HG03175 (cell line): Measurements from ENCODE around the gene KLKB1.
"Not testable (repeated sequence)": the region's sequence is repeated elsewhere in the genome, so short reads cannot be mapped to it uniquely, and the experiment has no call there.

Experiments
- ATAC-seq: cut with Tn5 transposase; IDR thresholded peaks from one replicate; pipeline ENCODE4 v1.9.1; 2021; ENCODE audit warnings: mild to moderate bottlenecking, moderate library complexity; ENCODE audit not compliant: unreplicated experiment

Gene KLKB1

DNA sequence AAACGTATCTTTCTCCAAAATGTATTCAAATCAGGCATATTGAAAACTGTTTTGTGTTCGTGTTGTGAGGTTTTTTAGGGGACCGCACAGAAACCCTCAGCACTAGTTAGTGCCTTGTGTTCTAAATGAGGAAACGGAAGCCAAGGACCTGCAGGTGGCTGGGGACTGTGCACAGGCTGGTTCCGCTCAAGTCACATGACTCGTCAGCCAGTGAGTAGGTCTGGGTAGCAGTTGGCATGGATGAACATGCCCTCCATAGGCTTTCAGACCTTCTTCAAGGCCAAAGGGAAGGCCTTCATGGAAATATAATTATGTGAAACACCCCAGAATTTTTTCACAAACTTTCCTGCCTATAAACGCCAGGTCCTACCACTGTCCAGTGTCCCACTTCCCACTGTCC lies 37.4 kb downstream of the KLKB1 start:
- no peak for ATAC-seq

DNA sequence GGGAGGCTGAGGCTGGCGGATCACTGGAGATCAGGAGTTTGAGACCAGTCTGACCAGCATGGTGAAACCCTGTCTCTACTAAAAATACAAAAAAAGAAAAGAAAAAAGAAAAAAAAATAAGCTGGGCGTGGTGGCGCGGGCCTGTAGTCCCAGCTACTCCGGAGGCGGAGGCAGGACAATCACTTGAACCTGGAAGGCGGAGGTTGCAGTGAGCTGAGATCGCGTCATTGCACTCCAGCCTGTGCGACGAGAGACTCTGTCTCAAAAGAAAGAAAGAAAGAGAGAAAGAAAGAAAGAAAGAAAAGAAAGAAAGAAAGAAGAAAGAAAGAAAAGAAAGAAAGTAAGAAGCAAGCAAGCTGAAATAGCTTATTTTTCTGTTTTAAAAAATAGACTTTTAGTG lies 37.9 kb downstream of the KLKB1 start:
- not testable (repeated sequence) for ATAC-seq

DNA sequence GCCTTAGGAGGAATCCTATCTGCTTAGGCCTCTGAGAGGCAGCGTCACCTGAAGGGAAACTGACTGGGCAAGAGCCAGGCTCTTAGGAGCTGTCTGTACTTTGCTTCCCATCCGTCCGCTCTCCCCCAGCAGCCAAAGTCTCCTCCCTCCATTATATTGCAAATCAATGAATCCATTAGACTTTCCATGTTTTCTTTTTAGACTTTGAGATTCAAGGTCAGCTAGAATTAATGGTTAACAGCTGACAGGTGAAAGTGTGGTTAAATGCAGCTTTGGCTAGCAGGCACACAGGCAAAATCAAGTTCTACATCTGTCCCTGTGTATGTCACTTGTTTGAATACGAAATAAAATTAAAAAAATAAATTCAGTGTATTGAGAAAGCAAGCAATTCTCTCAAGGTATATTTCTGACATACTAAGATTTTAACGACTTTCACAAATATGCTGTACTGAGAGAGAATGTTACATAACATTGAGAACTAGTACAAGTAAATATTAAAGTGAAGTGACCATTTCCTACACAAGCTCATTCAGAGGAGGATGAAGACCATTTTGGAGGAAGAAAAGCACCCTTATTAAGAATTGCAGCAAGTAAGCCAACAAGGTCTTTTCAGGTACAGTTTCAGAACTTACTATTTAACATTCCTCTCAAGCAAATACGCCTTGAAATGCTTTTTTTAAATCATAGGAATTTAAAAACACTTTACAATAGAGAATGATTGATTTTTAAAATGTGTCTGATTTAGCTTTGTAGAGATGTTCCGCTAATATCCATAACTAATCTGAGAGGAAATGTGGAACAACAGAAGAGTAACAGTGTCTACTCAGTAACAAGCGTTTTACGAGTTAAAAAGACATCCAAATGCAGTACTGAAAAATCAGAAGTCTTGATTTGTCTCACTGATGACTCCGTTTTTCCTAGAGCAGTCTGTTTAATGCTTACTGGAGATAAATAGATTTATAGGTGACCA lies 38.7 kb downstream of the KLKB1 start, which contains the start of gene F11:
F11 (plus strand) TSS at position 507 of the 970 bp plus-strand sequence. CDS start 948 bp downstream, outside the sequence.
- ATAC-seq: no peak

DNA sequence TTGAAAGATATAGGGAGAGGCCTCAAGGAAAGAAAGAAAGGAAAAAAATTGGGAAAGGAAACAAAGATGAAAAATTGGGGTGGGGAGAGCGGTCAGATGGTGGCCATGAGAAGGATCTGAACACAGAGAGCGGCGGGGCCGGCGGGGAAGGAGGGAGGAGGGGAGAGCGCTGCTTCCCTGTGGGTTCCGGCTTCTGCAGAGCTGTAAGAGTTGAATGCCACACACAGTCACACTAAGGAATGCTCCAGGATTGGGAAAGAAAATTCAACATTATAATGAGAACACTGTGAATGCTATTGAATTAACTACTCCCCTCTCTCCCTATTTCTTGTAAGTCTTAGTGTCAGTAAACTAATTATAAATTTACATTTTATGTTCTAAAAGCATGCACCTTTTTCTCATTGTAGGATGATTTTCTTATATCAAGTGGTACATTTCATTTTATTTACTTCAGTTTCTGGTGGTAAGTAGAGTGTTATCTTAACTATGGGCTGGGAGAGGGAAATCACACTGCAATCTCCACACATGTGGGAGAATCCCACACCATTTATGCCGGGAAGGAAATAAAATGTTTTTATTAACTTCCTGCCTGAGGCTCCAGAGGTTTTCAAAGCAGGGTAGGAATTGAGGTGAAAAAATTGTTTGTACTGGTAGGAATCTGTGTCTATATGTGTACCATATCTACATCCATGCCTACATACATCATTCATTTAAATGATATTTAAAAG lies 39.6 kb downstream of the KLKB1 start:
- no peak for ATAC-seq

DNA sequence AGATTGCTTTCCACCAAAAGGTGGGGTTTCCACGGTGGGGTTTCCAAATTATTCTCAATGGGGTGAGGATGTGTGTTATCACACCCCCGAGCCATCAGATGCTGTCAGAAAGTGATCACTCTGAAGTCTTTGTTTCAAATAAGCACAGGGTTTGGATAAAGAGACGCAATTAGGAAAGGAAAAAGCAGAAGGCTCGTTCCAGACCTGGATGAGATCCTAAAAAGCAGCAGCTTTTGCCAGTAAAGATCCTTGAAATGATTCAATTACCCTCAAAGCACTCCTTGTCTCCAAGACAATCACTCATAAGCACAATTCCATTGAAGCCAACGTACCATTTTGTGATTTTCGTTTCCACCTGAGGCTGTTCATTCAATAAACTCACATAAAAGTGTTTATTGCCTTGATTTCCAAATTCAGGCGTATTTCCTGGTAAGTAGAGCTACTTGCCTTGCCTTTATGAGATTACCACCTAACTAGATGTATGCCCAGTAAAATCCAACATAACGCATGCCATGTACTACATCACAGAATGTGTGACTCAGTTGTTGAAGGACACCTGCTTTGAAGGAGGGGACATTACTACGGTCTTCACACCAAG lies 43.9 kb downstream of the KLKB1 start:
- no peak for ATAC-seq

DNA sequence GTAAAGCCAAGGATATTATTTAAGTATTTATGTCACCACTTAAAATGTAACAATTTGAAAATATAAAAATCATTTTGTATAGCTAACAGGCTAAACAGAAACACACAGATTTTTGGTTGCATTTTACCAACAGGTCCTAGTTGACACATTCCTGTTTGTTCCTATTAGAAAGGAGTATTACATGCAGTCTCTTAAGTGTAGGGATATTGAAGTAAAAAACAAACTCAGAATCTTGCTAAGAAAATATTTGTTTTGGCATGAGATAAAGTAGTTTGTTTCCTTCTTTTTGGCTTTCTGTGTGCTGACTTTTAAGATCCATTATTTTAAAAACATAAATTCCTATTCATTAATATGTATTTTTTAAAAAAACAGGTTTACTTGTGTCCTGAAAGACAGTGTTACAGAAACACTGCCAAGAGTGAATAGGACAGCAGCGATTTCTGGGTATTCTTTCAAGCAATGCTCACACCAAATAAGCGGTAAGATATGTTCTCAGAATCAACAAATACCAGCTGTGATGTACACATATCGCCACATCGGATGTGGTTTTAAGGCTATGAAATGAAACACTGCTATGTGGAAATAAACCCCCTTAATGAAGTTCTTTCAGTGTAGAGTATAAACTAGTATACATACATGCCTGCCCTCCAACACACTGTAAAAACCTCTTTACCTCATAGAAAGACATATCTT lies 45.5 kb downstream of the KLKB1 start:
- no peak for ATAC-seq

DNA sequence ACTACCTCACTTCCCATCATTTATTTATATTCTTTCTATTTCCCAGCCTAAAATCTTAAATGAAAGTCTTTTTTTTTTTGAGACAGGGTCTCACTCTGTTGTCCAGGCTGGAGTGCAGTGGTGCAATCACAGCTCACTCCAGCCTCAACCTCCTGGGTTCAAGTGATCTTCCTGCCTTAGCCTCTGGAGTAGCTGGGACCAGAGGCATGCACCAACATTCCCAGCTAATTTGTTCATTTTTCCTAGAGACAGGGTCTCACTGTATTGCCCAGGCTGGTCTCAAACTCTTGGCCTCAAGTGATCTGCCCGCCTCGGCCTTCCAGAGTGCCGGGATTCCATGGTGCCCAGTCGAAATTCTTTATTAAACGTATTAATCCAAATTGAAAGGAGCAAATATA lies 46.1 kb downstream of the KLKB1 start:
- ATAC-seq: not testable (repeated sequence)

DNA sequence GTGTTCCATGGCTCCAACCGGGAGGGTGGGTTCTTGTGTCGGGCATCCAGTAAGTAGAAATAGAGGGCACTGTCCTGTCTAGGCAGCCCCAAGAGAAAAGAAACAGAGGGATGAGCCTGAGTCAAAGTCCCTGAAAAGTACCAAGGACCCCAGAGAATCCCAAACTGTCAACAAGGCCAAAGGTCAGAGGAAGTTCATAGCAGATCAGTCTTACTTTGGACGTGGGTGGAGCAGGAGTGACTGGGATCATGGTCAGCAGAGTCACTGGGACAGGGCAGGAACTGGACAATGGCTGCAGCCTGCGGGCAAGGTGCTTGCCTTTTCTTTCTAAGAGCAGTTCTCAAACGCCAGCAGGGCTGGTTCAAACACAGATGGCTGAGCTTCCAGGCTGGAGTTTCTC lies 56.0 kb downstream of the KLKB1 start:
- no peak for ATAC-seq

DNA sequence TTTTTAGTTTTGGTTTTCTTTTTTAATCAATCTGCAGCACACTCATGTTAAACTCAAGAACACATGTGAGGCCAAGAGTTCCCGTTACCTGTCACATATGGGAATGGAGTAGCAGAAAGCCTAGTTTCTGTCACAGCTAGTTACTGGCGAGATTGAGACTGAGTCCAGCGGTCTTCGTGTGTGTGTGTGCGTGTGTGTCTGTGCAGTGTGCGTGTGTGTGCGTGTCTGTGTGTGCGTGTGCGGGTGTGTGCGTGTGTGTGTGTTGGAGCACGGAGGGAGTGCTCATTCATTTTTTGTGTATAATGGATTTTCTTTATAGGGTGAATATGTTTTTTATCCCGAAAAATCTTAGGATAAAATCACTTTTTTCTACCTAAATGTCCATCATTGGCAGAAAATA lies 57.8 kb downstream of the KLKB1 start:
- no peak for ATAC-seq

DNA sequence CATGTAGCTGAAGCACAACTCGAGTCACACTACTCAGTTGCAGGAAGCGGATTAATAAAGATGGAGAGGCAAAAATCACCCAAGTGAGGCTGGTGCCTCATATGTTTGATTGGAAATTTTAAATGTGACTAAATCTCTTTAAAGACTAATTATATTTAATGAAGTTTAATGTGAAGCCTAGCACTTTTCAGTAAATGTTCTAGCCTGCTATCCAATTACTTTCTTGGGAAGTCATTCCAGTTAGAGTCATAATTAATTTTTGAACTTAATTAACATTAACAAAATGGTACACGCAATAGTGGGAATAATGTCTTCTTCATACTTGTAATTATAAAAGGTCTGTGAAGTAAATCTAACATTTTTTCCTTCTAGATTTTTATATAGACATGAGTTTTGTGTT lies 59.3 kb downstream of the KLKB1 start:
- no peak for ATAC-seq

DNA sequence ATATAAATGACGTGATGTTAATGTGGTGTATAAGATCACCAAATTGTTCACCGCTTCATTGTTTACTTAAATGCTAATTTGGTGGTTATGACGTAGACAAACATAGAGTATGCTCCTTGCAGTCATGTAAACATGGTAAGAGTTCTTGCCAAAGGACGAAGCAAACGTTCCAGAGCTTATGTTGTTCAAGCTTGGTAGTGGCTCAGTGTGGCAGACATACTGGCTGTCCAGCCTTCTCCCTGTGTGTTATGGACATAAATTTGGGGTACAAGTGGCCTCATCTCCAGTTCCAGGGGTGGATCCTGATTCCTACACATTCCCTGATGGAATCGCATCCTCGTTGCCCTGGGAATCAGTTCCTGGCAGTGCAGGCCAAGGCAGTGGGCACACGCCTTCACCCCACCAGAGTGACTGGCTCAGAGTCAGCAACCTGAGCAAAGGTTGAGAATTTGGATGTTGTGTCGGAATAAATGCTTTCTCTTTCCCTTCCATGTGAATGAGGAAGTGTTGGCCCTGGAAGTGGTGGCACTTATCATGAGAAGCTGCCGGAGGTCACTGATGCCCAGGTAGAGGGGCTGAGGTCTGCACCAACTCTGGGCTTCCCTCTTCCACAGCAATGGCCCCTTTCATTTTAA lies 64.1 kb downstream of the KLKB1 start:
- ATAC-seq: no peak

DNA sequence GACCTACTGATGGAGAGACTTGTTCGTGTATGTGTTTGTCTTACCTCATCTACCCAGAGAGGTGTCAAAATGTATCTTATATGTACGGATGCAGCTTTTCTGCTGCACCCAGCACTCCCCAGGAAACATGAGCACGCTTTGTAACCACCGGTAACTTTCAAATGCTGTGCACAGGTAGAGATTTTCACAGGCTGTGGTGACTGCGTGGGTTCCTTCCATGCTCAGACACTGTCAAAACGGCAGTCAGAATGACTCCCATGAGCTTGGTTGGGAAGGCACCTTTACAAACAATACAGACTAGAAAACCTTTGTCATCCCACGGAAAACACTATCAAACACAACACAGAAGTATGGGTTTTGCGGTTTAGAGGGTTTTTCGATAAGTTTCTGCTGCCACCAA lies 66.9 kb downstream of the KLKB1 start:
- no peak for ATAC-seq

DNA sequence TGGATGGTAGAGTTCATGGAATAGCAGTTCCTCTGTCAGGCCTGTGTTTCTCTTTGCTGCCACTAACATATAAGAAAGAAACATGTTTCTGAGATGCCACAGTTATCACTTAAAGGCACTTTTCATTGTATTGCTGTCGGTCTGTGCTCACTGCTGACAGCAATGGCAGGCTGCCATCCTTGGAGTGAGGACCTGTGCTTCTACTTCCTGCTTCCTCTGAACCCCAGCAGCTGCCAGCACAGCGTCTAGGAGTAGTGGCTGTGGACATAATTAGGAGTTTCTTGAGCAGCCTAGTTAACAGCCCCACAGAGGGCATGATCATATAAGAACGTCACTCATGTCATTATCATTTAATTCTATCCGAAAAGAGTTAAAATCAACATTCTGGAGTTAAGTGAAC lies 69.2 kb downstream of the KLKB1 start:
- ATAC-seq: no peak

DNA sequence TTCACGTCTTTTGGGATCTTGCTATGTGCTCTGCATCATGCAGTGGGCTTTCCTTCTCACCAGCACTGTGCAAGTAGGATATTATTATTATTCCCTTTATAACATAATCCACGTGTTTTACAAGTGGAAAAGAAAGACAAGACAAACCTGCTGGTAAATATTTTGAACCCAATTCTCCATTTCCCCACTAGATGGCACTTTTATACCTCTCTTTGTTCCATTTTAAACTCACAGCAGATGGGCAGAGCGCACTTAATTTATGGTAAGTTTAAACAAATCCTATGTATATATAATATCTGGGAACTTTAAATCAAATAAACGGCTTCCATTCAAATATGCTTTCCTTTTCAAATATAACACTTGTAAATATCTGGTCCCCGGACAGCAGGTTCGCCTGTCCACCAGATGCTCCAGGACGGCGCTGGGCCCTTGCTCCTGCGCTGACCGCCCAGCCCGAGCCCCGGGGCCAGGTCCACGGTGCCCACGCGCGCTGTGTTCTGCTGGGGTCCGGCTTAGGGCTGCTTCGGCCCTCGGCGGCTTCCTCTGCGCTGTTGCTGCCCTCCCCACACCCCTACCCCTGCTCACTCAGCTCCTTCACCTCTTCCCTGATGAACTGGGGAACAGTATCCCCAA lies 69.8 kb downstream of the KLKB1 start:
- ATAC-seq: no peak

DNA sequence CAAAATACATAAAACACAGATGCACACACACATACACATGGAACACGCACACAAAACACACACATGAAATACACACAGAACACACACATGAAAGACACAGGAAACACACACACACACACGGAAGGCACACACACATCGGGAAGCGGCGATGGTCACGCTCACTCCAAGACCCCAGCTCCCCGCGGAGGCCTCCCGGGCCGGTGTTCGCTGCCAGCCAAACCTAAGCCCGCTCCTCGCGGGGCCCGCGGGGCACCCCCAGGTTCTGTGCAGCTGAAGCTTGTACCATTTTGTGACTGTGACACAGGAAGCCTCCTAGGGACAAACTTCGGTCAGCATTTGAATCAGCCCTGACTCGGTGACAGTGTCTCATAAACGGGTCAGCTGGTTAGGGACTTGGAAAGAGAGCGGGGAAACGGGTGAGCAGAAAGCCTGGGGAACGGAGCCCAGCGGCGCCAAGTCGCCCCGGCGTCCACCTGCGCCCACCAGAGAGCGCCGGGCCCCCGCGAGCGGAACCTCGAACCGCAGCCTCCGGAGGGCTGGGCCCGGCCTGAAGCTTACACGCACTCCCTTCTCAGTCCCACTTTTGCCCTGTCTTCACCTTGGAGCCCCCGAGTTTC lies 70.8 kb downstream of the KLKB1 start:
- no peak for ATAC-seq

DNA sequence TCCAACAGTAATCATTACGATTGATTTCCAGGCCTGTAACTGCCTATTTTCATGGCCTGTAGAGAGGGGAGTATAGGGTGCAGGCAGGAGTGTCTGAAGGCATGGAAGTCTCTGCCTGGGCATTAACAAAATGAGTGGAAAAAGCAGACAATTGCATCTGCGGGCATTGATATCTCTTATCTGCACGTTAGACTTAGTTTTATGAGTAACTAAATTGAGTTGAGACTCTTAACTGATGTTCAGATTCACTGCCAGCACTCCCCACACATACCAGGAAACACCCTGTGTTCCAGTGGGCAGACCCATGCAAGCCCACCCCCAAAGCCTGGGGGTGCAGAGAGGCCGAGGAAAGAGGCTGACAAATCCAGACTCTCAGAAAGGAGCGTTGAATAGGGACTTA lies 72.0 kb downstream of the KLKB1 start:
- ATAC-seq: no peak

DNA sequence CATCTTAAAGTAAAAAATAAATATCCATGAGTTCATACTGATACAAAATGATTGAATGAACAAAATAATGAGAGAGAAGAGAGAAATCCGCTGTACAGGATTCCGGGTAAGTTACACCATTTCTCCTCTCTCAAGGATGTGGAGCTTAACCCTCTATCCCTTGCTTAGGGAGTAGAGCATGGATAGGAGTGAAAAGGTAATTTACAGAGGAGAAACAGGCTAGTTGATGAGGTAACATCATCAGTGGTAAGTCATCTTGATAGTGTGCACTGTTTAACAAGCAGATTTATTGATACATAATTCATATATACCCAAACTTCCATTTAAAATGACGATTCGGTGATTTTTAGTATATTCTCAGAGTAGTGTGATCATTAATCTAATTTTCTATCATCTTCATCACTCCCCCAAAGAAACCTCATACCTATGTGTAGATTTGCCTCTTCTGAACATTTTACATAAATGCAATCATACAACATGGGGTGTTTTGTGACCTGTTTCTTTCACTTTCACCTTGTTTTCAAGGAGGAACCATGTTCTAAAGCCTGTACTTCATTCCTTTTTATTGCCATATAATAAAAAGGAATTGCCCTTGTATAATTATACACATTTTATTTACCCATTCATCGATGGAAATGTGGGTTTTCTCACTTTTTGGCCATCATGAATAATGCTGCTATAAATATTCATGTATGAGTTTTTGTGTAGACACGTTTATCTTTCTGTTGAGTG lies 73.5 kb downstream of the KLKB1 start:
- no peak for ATAC-seq

DNA sequence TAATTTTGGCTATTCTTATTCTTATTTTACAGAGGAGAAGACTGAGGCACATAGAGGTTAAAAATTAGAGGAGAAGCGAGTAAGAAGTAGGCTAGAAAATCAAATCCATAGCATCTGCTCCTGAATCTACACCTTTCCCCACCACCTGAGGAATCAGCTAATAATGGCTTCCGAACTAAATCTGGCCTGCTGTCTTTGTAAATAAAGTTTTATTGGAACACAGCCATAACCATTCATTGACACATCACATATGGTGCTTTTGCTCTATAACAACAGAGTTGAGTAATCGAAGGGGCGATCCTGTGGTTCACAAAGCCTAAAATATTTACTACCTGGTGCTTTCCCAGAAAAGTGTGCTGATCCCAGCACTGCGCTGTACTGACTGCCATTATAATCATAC lies 76.9 kb downstream of the KLKB1 start:
- ATAC-seq: no peak
